GM10248 (cell line): ENCODE measurements around the gene FADS6.

Experiments
- CTCF ChIA-PET: fragments of 300-600 bp; sonication (Branson Sonifier 250); formaldehyde crosslinking; extraction: SDS; loops from one replicate; lab custom pipeline; 2021; ENCODE audit warnings: antibody characterized with exemption; lab: Yijun Ruan, JAX
- POLR2A ChIA-PET: fragments of 350-650 bp; sonication (Branson Sonifier 250); formaldehyde crosslinking; extraction: SDS; loops from one replicate; lab custom pipeline; 2020; ENCODE audit warnings: antibody characterized with exemption; lab: Yijun Ruan, JAX
- DNase-seq: peaks from one replicate; pipeline ENCODE4 v3.0.0; 2012; ENCODE audit errors: extremely low spot score
- CTCF ChIP-seq: IDR thresholded peaks from 2 replicates; pipeline ENCODE4 v1.5.1; 2012; ENCODE audit warnings: mild to moderate bottlenecking, low read depth; ENCODE audit errors: extremely low read depth, missing control alignments, control extremely low read depth

Gene FADS6

GRCh38 chr17:74924250-74924948 lies 31.0 kb upstream of the FADS6 start, which contains the start of gene OTOP2:
OTOP2 (plus strand) TSS chr17:74924273; CDS start chr17:74924633, 360 bp downstream.
- POLR2A ChIA-PET, result no interaction called here
- CTCF ChIA-PET, result interaction anchor here (0.8 to 17.8 kb wide), 20 partner anchors 9 to 277 kb away, joined by 3 to 390 read pairs (median 3); no protein-coding TSS in a partner anchor
- DNase-seq, result no peak
- TF ChIP-seq CTCF, result no peak

- peak; percentile 89 for TF ChIP-seq CTCF
- POLR2A ChIA-PET, result no interaction called here
- CTCF ChIA-PET, result interaction anchor here (0.8 to 17.8 kb wide), 22 partner anchors 10 to 278 kb away, joined by 3 to 390 read pairs (median 3); no protein-coding TSS in a partner anchor
- DNase-seq, result peak; percentile 87
Measured at GRCh38 chr17:74923538-74924249, 30.3 kb upstream of the FADS6 start.

GRCh38 chr17:74922694-74923537 lies 29.5 kb upstream of the FADS6 start, which contains the start of gene USH1G:
USH1G (minus strand) TSS chr17:74923255; CDS start chr17:74923073, 182 bp downstream.
- TF ChIP-seq CTCF, result no peak
- DNase-seq, result peak; percentile 60
- ChIA-PET POLR2A (no interaction called here), CTCF (interaction anchor here (0.9 to 17.8 kb wide), 14 partner anchors 9 to 279 kb away, joined by 3 to 390 read pairs (median 4); no protein-coding TSS in a partner anchor)

- POLR2A ChIA-PET, result no interaction called here
Measured at GRCh38 chr17:74922172-74922571, 28.7 kb upstream of the FADS6 start.

GRCh38 chr17:74921769-74922168 lies 28.3 kb upstream of the FADS6 start:
- ChIA-PET POLR2A (no interaction called here), CTCF (interaction anchor here (0.9 to 17.8 kb wide), 4 partner anchors 37 to 280 kb away, joined by 3 to 390 read pairs (median 5); partner anchors contain the start of gene MRPL58)
- no peak for DNase-seq
- no peak for TF ChIP-seq CTCF

More at GRCh38 chr17:74922172-74922571, 28.7 kb upstream of the FADS6 start:
- no peak for DNase-seq
- CTCF ChIA-PET, result interaction anchor here (1.0 to 17.8 kb wide), 5 partner anchors 25 to 185 kb away, joined by 3 to 390 read pairs (median 4); no protein-coding TSS in a partner anchor
- TF ChIP-seq CTCF, result no peak
